HG03103 (cell line): ENCODE measurements around the gene ZNF836.

ENCODE experiments used
- ATAC-seq: cut with Tn5 transposase; IDR thresholded peaks from one replicate; pipeline ENCODE4 v1.9.1; 2021; ENCODE audit warnings: low read depth; ENCODE audit not compliant: unreplicated experiment

ZNF836 gene

DNA sequence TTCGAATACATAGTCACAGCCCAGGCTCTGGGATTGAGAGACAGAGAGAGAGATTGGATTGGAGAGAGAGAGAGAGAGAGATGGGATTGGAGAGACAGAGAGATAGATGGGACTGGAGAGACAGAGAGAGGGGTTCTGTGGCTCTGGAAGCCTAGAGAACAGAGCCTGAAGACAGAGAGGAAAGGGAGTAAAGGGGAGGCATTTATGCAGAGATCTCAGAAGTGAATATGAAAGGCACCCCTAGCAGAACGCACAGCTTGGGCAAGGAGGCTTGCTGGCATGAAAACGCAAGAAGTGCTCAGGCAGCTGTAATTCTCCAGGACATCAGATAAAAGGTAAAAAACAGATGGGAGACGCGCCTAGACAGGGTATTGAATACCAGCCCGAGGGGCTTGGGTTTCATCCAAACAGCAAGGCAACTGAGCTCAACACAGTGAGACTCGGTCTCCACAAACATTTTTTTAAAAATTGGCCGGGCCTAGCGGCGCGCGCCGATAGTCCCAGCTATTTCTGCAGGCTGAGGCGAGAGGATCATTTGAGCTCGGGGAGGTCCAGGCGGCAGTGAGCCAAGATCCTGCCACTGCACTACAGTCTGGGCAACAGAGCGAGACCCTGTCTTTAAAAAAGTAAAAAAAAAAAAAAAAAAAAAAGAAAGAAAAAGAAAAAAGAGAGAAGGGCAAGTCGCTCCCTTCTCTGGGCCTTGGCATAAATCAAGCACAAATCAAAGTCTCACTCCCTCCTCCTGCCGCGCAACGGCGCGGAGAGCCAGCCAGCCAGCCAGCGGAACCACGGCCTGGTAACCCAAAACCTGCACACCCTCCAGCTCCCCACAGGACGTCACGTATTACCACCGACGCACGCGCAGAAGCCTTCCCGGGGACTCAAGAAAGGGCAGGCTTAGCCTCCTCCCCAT is 17.7 kb upstream of the ZNF836 start:
- ATAC-seq: no peak

- no peak for ATAC-seq
Observed at GRCh38 chr19:52187407-52187806, 16.0 kb upstream of the ZNF836 start.

GRCh38 chr19:52176574-52176973 is 5.2 kb upstream of the ZNF836 start:
- ATAC-seq: no peak

DNA sequence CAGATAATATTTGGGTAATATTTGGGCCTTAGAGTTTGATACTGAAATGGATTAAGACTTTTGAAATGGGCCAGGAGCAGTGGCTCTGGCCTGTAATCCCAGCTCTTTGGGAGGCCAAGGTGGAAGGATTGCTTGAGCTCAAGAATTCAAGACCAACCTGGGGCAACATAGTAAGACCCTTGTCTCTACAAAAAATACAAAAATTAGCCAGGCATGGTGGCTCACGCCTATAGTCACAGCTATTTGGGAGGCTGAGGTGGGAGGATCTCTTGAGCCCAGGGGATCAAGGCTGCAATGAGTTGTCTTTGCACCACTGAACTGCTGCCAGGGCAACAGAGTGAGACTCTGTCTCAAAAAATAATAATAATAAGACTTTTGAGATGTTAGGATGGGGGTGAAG is 926 bp upstream of the ZNF836 start:
- no peak for ATAC-seq

- peak; percentile 16 for ATAC-seq
Observed at GRCh38 chr19:52170863-52171320, 529 bp downstream of the ZNF836 start.

DNA sequence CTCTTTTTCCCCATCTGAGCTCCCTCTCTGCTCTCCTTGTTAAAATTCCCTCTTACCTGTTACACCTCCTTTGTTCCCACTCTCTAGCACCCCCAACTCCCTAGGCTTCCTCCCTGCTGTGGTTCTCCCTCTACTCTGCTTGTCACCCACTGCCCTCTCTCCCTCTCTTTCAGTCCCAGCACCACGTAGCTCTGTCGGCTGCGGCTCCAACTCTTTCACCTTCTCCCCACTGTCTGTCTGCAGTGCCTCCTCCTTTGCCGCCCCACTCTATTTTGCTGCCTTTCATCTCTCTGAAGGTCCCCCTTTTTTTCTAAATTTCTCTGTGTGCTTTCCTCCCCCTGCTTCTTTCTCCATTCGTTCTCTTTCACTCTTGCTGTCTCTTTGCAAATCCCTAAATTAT is 1.1 kb downstream of the ZNF836 start:
- ATAC-seq: no peak

DNA sequence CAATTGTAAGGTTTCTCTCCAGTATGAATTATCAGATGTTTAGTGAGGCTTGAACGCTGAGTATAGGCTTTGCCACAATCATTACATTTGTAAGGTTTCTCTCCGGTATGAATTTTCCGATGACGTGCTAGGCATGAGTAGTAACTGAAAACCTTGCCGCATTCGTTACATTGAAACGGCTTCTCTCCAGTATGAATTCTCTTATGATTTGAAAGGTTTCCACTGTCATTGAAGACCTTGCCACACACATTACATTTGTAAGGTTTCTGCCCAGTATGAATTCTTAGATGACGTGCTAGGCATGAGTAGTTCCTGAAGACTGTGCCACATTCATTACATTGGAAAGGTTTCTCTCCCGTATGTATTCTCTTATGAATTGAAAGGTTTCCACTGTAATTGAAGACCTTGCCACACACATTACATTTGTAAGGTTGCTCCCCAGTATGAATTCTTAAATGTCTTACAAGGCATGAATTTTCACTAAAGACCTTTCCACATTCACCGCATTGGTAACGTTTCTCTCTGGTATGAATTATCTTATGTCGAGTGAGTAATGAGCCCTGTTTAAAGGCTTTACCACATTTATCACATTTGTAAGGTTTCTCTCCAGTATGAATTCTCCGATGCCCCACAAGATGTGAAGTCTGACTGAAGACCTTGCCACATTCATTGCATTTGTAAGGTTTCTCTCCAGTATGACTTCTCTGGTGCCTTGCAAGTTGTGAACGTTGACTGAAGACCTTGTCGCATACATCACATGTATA is 15.6 kb downstream of the ZNF836 start:
- no peak for ATAC-seq

- ATAC-seq: no peak
Observed at GRCh38 chr19:52148256-52148655, 23.2 kb downstream of the ZNF836 start.

DNA sequence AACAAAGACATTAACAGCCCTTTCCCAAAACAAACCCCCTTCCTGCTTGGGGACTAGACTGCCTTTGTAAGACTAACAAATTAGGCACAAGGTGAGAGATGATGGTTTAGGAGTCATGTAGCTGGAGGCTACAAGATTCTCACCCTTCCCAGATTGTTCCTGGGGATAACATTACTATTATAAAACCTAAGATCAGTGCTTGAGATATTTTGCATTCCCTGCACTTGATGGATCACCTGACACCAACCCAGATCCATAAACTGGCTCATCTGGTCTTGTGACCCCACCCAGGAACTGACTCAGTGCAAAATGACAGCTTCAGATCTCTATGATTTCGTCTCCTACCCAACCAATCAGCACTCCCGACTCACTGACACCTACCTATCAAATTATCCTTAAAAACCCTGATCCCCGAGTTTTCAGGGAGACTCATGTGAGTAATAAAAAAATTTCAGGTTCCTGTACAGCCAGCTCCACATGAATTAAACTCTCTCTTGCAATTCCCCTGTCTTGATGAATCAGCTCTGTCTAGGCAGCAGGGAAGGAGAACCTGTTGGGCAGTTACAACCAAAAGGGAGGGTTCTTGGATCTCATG is 29.3 kb downstream of the ZNF836 start:
- ATAC-seq: no peak

DNA sequence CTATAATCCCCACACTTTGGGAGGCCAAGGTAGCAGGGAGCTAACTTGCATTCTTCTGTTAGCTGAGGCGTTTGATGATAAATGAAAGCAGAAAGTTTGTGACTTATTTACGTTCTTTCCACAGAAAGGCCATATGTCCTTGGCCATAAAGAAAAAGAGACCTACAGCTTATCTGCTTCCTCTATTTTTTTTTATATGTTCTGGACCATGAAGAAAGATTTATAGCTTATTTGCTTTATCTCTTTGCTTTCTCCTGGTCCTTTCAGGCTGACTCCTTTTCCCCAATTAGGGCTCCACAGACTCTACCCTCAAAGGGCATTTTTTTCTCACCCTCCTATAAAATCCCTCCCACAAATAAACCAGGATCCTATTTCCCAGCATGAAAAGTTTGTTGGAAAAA is 30.2 kb downstream of the ZNF836 start:
- no peak for ATAC-seq

DNA sequence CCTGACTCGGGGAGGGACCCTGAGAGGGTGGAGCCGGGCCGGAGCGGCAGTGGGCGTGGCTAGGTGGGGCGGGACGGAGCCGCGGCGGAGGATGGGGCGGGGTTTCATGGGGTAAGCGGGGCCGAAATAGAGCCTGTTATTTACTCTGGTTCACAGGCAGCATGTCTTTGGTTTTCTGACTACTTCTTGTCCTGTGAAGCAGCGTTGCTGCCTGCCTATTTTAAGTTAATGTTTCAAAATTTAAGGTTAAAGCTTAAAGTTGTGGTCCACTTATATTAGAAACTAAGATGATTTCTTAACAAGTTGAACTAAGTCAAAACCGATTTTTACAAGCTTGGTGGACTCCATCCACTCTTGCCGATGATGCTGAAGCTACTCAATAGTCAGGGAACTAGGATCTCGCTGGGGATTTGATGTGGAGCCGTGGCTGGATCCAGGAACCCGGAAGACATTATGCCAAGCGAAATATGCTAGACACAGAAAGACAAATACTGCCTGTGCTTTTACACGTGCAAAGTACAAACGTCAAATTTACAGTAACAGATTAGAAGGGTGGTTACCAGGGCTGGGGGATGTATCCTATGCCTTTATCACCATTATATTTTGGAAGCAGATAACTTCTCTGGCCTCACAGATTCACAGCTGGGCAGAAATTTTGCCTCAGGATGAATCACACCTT is 31.2 kb downstream of the ZNF836 start:
- no peak for ATAC-seq

- ATAC-seq: peak; percentile 85
Observed at GRCh38 chr19:52139252-52140031, 32.0 kb downstream of the ZNF836 start, which contains the start of gene ZNF616. ZNF616 (minus strand) TSS chr19:52139938; CDS start chr19:52130512, 9,426 bp downstream.

GRCh38 chr19:52138983-52139251 is 32.5 kb downstream of the ZNF836 start:
- no peak for ATAC-seq

DNA sequence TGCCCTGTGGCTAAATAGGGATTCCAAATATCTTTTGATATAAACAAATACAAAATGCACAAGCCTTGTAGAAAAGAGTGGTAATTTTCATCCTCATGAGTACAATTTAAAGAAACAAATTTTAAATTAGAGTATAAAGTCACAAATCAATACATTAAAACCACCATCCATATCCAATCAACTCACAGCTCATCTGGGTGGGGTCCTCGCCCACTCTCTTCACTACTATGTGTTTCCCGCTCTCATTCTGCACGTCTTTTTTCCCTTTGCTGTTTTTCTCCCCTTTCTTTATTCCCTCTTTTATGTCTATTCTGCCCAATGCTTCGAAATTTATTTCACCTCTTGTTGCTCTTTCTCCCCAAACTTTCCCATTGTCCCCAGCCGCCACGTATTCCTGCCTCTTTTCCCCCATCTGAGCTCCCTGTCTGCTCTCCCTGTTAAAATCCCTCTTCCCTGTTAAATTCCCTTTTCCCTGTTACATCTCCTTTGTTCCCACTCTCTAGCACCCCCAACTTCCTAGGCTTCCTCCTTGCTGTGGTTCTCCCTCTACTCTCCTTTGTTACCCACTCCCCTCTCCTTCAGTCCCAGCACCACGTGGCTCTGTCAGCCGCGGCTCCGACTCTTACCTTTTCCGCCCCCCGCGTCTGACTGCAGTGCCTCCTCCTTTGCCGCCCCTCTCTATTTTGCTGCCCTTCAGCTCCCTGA is 33.0 kb downstream of the ZNF836 start:
- no peak for ATAC-seq

DNA sequence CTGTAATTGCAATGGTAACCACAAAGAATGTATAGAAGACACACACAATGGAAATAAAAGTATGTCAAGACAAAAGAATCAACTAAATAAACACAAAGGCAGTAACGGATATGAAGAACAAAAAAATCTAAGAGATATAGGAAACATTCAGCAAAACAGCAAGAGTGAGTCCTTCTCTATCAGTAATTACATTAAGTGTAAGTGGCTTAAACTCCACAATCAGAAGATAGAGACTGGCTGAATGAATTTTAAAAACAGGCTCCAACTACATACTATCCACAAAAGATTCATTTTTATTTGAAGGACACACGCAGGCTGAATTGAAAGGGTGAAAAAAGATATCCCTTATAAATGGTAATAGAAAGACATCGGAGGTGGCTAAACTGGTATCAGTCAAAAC is 51.1 kb downstream of the ZNF836 start:
- no peak for ATAC-seq

DNA sequence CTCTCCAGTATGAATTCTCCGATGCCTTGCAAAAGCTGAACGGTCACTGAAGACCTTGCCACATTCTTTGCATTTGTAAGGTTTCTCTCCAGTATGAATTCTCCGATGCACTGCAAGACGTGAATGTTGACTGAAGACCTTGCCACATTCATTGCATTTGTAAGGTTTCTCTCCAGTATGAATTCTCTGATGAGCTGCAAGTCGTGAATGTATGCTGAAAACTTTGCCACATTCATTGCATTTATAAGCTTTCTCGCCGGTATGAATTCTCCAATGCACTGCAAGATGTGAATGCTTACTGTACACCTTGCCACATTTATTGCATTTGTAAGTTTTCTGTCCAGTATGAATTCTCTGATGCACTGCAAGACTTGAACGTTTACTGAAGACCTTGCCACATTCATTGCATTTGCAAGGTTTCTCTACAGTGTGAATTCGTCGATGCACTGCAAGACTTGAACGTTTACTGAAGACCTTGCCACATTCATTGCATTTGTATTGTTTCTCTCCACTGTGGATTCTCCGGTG is 55.8 kb downstream of the ZNF836 start:
- ATAC-seq: no peak

- no peak for ATAC-seq
Observed at GRCh38 chr19:52114691-52115090, 56.7 kb downstream of the ZNF836 start.

DNA sequence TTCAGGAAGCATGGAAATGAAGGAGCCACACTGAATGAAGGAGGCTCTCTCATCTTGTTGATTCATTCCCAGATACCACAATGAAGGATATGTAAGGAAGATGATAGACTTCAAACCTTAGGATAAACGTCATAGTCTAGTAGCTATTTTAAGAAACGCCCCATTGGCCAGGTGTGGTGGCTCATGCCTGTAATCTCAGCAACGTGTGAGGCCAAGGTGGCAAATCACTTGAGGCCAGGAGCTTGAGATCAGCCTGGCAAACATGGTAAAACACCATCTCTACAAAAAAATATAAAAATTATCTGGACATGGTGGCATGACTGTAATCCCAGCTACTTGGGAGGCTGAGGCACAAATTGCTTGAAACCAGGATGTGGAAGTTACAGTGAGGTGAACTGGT is 58.8 kb downstream of the ZNF836 start:
- no peak for ATAC-seq

DNA sequence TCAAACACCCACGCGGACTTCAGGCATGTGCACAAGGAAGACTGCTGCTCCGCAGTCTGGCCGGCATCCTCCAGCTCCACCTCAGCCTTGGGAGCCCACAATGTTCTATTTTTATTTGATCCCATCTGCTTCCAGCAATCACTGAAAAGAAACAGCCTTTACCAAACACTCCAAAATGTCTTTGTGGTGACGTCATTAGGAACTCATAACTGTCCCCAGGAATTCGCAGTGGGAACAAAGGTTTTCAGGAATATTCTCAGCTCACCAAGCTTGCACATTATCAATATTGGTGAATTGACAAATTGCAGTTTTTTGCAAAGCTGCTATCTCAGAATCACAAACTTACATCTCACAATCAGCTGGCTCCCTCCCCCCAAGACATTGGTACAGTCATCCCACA is 60.6 kb downstream of the ZNF836 start:
- no peak for ATAC-seq
